Tibial nerve (tissue), 4 donors: ENCODE measurements around the gene PCDH9. TPM values are rescaled to one million over a fixed set of nuclear protein-coding genes. Genes with fewer than 3 reads are reported as not detected.

Experiments used
- DNase-seq, 2 donors: peaks; one replicate each; pipeline ENCODE4 v3.0.0-alpha.2; 2019; ENCODE audit warnings: low spot score in 2 of 2
- H3K27ac ChIP-seq, 4 donors: fragments of 200-600 bp; sonication (generic) in 3 of 4; one replicate each; pipeline ENCODE4 v1.5.1; 2017 to 2019; ENCODE audit warnings: mild to moderate bottlenecking in 1 of 4
- H3K27me3 ChIP-seq, 2 donors: fragments of 200-600 bp; sonication (generic) in 1 of 2; one replicate each; pipeline versions ENCODE4 v1.5.1 to v1.6.0; 2017 to 2019
- H3K36me3 ChIP-seq, 3 donors: fragments of 200-600 bp; sonication (generic); one replicate each; pipeline ENCODE4 v1.5.1; 2018 to 2019
- H3K4me1 ChIP-seq, 4 donors: fragments of 200-600 bp; sonication (generic) in 3 of 4; one replicate each; pipeline ENCODE4 v1.5.1; 2017 to 2019
- H3K4me3 ChIP-seq, 4 donors: fragments of 200-600 bp; sonication (generic) in 3 of 4; one replicate each; pipeline ENCODE4 v1.5.1; 2017 to 2019; ENCODE audit warnings: mild to moderate bottlenecking in 1 of 4, moderate library complexity in 1 of 4
- H3K9me3 ChIP-seq, 4 donors: fragments of 200-600 bp; sonication (generic) in 3 of 4; one replicate each; pipeline ENCODE4 v1.5.1; 2017 to 2019
- EP300 ChIP-seq, 2 donors: sonication (generic); formaldehyde crosslinking; IDR thresholded peaks; one replicate each; pipeline ENCODE4 v1.6.1; 2017; ENCODE audit warnings: antibody characterized with exemption in 2 of 2, mild to moderate bottlenecking in 1 of 2
- POLR2A ChIP-seq, 2 donors: fragments of 450-650 bp; IDR thresholded peaks; one replicate each; pipeline ENCODE4 v1.6.1; 2017; ENCODE audit warnings: antibody characterized with exemption in 2 of 2, mild to moderate bottlenecking in 2 of 2, moderate library complexity in 2 of 2
- WGBS, 2 donors: methylation state at CpG; one replicate each; pipeline ENCODE4 v1.1.5; 2018; 5-methylcytosine and 5-hydroxymethylcytosine counted together
- total RNA-seq, 4 donors: library from RNA; depleted of rRNA; stranded (reverse); fragments of >200 nt; gene quantifications; one replicate each; pipeline ENCODE4 v1.1.0, GENCODE V29; 2016
- TF ChIP-seq, protein P1 (sequence below), 5 experiments: fragments of 200-600 bp in 3 of 5; fragments of 450-650 bp in 2 of 5; sonication (generic) in 3 of 5; IDR thresholded peaks; one replicate each; pipeline ENCODE4 v1.5.1; 2016 to 2019; ENCODE audit warnings: antibody characterized with exemption in 5 of 5, mild to moderate bottlenecking in 3 of 5, moderate library complexity in 2 of 5

PCDH9 gene
- total RNA-seq, 4 donors from 2014 or later = 11.8 to 28.6 (median 14.4) TPM

DNA sequence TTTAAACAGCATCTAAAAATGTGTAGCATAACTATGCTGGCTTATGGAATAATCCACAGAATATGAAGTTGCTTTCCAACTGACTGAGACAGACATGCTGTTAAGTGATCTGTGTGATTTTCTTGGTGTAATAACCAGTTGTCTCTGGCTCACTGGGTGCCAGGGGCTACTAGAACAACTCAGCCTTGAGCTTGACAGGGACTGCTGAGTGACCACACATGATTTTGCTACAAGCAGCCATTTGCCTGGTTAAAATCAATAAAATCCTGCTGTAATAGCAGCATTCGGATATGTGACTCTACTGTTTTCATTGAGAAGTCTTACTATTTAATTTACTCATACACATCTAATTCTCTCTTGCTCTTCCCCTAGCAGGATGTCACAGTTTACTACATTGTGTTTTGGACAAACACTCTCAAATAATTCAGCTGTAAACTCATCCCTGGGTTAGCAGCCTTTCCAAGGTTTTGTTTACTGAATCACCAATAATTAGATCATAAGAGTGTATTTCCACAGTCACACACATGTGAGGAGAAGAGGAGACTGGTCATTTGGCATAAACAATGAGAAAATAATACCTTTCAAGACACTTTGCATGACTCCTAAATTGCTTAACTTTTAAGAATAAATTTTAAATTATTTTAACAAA, 426.2 kb downstream of the PCDH9 start:
- no peak for DNase-seq
- no peak overlapping the region for H3K27ac ChIP-seq
- WGBS, 2 donors = 68 to 72% methylated on average over 1 of the region's 1 CpG
- H3K4me1 ChIP-seq = peaks cover 0 to 22% (median 0%) of the 10 kb centered on the region in 4 donors
- H3K4me3 ChIP-seq = no peak overlapping the region
- TF ChIP-seq, protein P1, sequence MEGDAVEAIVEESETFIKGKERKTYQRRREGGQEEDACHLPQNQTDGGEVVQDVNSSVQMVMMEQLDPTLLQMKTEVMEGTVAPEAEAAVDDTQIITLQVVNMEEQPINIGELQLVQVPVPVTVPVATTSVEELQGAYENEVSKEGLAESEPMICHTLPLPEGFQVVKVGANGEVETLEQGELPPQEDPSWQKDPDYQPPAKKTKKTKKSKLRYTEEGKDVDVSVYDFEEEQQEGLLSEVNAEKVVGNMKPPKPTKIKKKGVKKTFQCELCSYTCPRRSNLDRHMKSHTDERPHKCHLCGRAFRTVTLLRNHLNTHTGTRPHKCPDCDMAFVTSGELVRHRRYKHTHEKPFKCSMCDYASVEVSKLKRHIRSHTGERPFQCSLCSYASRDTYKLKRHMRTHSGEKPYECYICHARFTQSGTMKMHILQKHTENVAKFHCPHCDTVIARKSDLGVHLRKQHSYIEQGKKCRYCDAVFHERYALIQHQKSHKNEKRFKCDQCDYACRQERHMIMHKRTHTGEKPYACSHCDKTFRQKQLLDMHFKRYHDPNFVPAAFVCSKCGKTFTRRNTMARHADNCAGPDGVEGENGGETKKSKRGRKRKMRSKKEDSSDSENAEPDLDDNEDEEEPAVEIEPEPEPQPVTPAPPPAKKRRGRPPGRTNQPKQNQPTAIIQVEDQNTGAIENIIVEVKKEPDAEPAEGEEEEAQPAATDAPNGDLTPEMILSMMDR (IDR thresholded peaks at IDR 0.05) = no peak
- H3K9me3 ChIP-seq = no peaks in the 10 kb centered on the region
- no peaks in the 10 kb centered on the region for H3K27me3 ChIP-seq
- no peaks in the 10 kb centered on the region for H3K36me3 ChIP-seq

DNA sequence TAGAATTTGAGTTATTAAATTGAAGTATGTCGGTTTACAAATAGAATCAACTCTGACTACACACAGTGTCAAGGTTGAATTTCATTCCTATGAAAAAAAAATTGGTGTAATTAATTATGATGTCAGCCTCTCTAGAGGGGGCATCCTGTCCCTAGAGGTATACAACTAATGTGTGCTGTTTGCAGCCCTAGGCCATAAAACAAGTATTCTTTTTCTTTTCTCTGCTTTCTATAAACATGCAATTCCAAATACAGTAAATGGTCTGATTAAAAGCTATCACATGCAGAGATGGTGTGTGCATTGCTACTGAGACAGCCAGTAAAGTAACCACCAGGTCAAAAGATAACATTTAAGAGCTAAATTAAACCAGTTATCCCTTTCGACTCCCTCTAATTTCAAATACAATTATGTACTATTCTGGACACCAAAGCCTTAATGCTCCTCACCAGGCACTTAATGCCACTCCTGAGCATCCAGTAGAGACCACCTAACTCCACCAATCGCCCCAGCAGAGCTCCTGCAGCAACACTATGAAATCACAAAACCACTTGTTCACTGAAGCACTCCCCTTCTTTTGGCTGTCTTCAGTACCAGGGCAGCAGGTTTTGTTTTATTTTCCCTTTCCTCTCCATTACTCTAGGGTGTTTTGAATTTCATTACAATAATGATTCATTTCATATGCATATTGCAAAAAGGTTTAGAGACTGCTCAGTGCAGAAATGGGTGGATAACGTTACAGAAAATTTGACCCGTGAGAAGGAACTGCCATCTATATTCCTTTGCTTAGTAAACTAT, 426.9 kb downstream of the PCDH9 start:
- H3K27me3 ChIP-seq = no peaks in the 10 kb centered on the region
- WGBS, 2 donors = 67 to 76% methylated on average over 5 of the region's 5 CpGs
- TF ChIP-seq EP300 (IDR thresholded peaks at IDR 0.05) = no peak
- TF ChIP-seq, protein P1 (IDR thresholded peaks at IDR 0.05) = no peak
- no peak for TF ChIP-seq POLR2A (IDR thresholded peaks at IDR 0.05)

GRCh38 chr13:66795636-66796035, 434.5 kb downstream of the PCDH9 start:
- H3K36me3 ChIP-seq = no peaks in the 10 kb centered on the region
- H3K27me3 ChIP-seq = no peaks in the 10 kb centered on the region
- H3K27ac ChIP-seq = no peak overlapping the region
- H3K4me3 ChIP-seq = no peak overlapping the region
- peaks cover 0 to 10% (median 0%) of the 10 kb centered on the region in 4 donors for H3K4me1 ChIP-seq
- 34 to 55% methylated on average over 2 of the region's 2 CpGs for WGBS, 2 donors
- H3K9me3 ChIP-seq = no peaks in the 10 kb centered on the region
- no peak for DNase-seq
- TF ChIP-seq, protein P1 (IDR thresholded peaks at IDR 0.05) = no peak
- TF ChIP-seq EP300 (IDR thresholded peaks at IDR 0.05) = no peak
- TF ChIP-seq POLR2A (IDR thresholded peaks at IDR 0.05) = no peak

More for the DNA sequence above, 426.9 kb downstream of the PCDH9 start:
- Histone ChIP-seq H3K36me3 (no peaks in the 10 kb centered on the region), H3K27ac (no peak overlapping the region), H3K4me3 (no peak overlapping the region), H3K9me3 (no peaks in the 10 kb centered on the region), H3K4me1 (peaks cover 0 to 22% (median 0%) of the 10 kb centered on the region in 4 donors)
- DNase-seq = no peak

GRCh38 chr13:66794340-66795031, 435.6 kb downstream of the PCDH9 start:
- Histone ChIP-seq H3K4me3 (no peak overlapping the region), H3K36me3 (no peaks in the 10 kb centered on the region), H3K9me3 (no peaks in the 10 kb centered on the region), H3K27me3 (no peaks in the 10 kb centered on the region), H3K27ac (no peak overlapping the region), H3K4me1 (peaks cover 0 to 10% (median 0%) of the 10 kb centered on the region in 4 donors)
- no peak for DNase-seq
- WGBS, 2 donors = 76 to 79% methylated on average over 5 of the region's 5 CpGs
- TF ChIP-seq, protein P1 (IDR thresholded peaks at IDR 0.05) = no peak
- TF ChIP-seq POLR2A (IDR thresholded peaks at IDR 0.05) (no peak), EP300 (IDR thresholded peaks at IDR 0.05) (no peak)
